A673 (cell line): ENCODE results near the gene TRAF6. TPM values are rescaled to one million over a fixed set of nuclear protein-coding genes. Genes with fewer than 3 reads are reported as not detected.
"Not testable (repeated sequence)": the region's sequence is repeated elsewhere in the genome, so short reads cannot be mapped to it uniquely, and the experiment has no call there.

Experiments
- BruUV-seq: library from RNA; stranded (reverse); fragments of 400-500 nt; replicated peaks from 2 replicates; lab custom pipeline; 2021; lab: Mats Ljungman, UMichigan
- CTCF ChIA-PET: fragments of 300-600 bp; sonication (Branson Sonifier 250); formaldehyde crosslinking; loops from one replicate; lab custom pipeline; 2022; ENCODE audit warnings: antibody characterized with exemption; lab: Charles Lee
- POLR2A ChIA-PET: fragments of 300-600 bp; sonication (Branson Sonifier 250); formaldehyde crosslinking; loops from one replicate; lab custom pipeline; 2022; ENCODE audit warnings: antibody characterized with exemption; ENCODE audit not compliant: low non-redundant PET; lab: Charles Lee
- DNase-seq: peaks from one replicate; pipeline ENCODE4 v3.0.0-alpha.2; 2015; ENCODE audit warnings: low spot score
- H3K27ac ChIP-seq: fragments of 200-600 bp; sonication (generic); 2 replicates; pipeline ENCODE4 v1.5.1; 2016; ENCODE audit warnings: mixed run types, low read depth, mild to moderate bottlenecking, mixed read lengths, antibody characterized with exemption, low read length; ENCODE audit not compliant: poor library complexity, severe bottlenecking
- H3K27me3 ChIP-seq: fragments of 200-600 bp; sonication (generic); replicated peaks from 2 replicates; pipeline ENCODE4 v1.6.1; 2017; ENCODE audit warnings: mixed run types, low read depth, mild to moderate bottlenecking, mixed read lengths, antibody characterized with exemption, low read length; ENCODE audit not compliant: insufficient read depth, poor library complexity
- H3K36me3 ChIP-seq: fragments of 200-600 bp; sonication (generic); 2 replicates; pipeline ENCODE4 v1.6.1; 2016; ENCODE audit warnings: mixed run types, mild to moderate bottlenecking, mixed read lengths, antibody characterized with exemption, low read length; ENCODE audit not compliant: insufficient read depth, poor library complexity, severe bottlenecking
- H3K4me1 ChIP-seq: fragments of 200-600 bp; sonication (generic); 2 replicates; pipeline ENCODE4 v1.6.1; 2017; ENCODE audit warnings: mixed run types, mild to moderate bottlenecking, mixed read lengths, antibody characterized with exemption, low read length; ENCODE audit not compliant: insufficient read depth, poor library complexity, severe bottlenecking
- H3K4me3 ChIP-seq: fragments of 200-600 bp; sonication (generic); 2 replicates; pipeline ENCODE4 v1.5.1; 2016; ENCODE audit warnings: low read depth, mixed run types, mild to moderate bottlenecking, mixed read lengths, low read length; ENCODE audit not compliant: poor library complexity, severe bottlenecking
- H3K9me3 ChIP-seq: fragments of 200-600 bp; sonication (generic); 2 replicates; pipeline ENCODE4 v1.6.1; 2016; ENCODE audit warnings: mixed run types, low read depth, mild to moderate bottlenecking, mixed read lengths, antibody characterized with exemption, low read length; ENCODE audit not compliant: poor library complexity, severe bottlenecking
- CTCF ChIP-seq: fragments of 300-800, 200-600 bp; sonication (generic); conservative IDR thresholded peaks from 2 replicates; pipeline ENCODE4 v1.5.1; 2017; ENCODE audit warnings: low read depth, mild to moderate bottlenecking, antibody characterized with exemption, low read length, moderate library complexity, mixed read lengths
- EZH2 ChIP-seq: fragments of 200-600 bp; sonication (generic); IDR thresholded peaks from 2 replicates; pipeline ENCODE4 v1.6.1; 2017; ENCODE audit warnings: borderline replicate concordance, low read depth, mild to moderate bottlenecking, mixed read lengths, antibody characterized with exemption, low read length; ENCODE audit not compliant: poor library complexity, severe bottlenecking
- intact Hi-C: fragments of 100-400 bp; cut with micrococcal nuclease; formaldehyde crosslinking; loops from one replicate; pipeline ENCODE4 v1.10.0; 2022; ENCODE audit not compliant: unreplicated experiment
- total RNA-seq: library from RNA; stranded (reverse); gene quantifications from 2 replicates; pipeline ENCODE4 v1.2.3, GENCODE V29; 2021

TRAF6 gene
- total RNA-seq, 1 experiment from 2014 or later: 28.6 TPM

- intact Hi-C loops: loop anchor here (5.0 kb wide), 2 partner anchors 113 to 663 kb away; no protein-coding TSS in a partner anchor
- Histone ChIP-seq H3K4me1 (peaks cover 43% of the 10 kb centered on the region), H3K27ac (peak overlapping the region; percentile 4), H3K27me3 (no peaks in the 10 kb centered on the region), H3K36me3 (peaks cover 25% of the 10 kb centered on the region), H3K4me3 (no peak overlapping the region), H3K9me3 (no peaks in the 10 kb centered on the region)
- TF ChIP-seq EZH2: no peak
- TF ChIP-seq CTCF: no peak
- CTCF ChIA-PET: no interaction called here
- BruUV-seq: no TSS peak
- POLR2A ChIA-PET: no interaction called here
- peak; percentile 90 for DNase-seq
Observed at GRCh38 chr11:36485298-36486002, 24.6 kb downstream of the TRAF6 start.

- H3K9me3 ChIP-seq, intact Hi-C loops, POLR2A ChIA-PET, BruUV-seq, H3K36me3 ChIP-seq, CTCF ChIA-PET, H3K27ac ChIP-seq, DNase-seq, H3K4me3 ChIP-seq, H3K27me3 ChIP-seq: not testable (repeated sequence)
- peaks cover 46% of the 10 kb centered on the region for H3K4me1 ChIP-seq
Observed at GRCh38 chr11:36483042-36483441, 27.0 kb downstream of the TRAF6 start.

GRCh38 chr11:36480833-36481232, 29.2 kb downstream of the TRAF6 start:
- Histone ChIP-seq H3K27ac (no peak overlapping the region), H3K36me3 (no peaks in the 10 kb centered on the region), H3K4me3 (no peak overlapping the region), H3K4me1 (peaks cover 26% of the 10 kb centered on the region), H3K9me3 (no peaks in the 10 kb centered on the region), H3K27me3 (no peaks in the 10 kb centered on the region)
- no TSS peak for BruUV-seq
- ChIA-PET POLR2A (interaction anchor here (1.1 kb wide), 1 partner anchor 191 kb away, joined by 3 read pairs; no protein-coding TSS in a partner anchor), CTCF (interaction anchor here (3.9 to 4.1 kb wide), 2 partner anchors 189 to 659 kb away, joined by 22 to 49 read pairs; no protein-coding TSS in a partner anchor)
- DNase-seq: no peak
- intact Hi-C loops: loop anchor here (2.0 kb wide), 1 partner anchor 864 kb away; no protein-coding TSS in a partner anchor
- TF ChIP-seq EZH2 (no peak), CTCF (no peak)
